Frontal cortex (tissue), 4 donors: ENCODE data around the gene GJC1. TPM values are rescaled to one million over a fixed set of nuclear protein-coding genes. Genes with fewer than 3 reads are reported as not detected.
"Not testable (repeated sequence)": the region's sequence is repeated elsewhere in the genome, so short reads cannot be mapped to it uniquely, and the experiment has no call there.

ENCODE experiments used
- DNase-seq, 2 donors: peaks; one replicate each; pipeline ENCODE4 v3.0.0; 2012; ENCODE audit warnings: low spot score in 2 of 2
- FAIRE-seq: peaks from 2 replicates; lab custom pipeline; 2012; peaks lifted over from hg19 to GRCh38; lab: Jason Lieb, UNC
- total RNA-seq: library from RNA; depleted of rRNA; stranded (reverse); fragments of >200 nt; gene quantifications from one replicate; pipeline ENCODE4 v1.2.3, GENCODE V29; 2014
- donor health status: control.
- donor health status: control.
- donor health status: control.

GJC1 gene
- total RNA-seq, 1 donor from 2014 or later, result 76.2 TPM

- no peak for FAIRE-seq
- no peak for DNase-seq
These were observed 17.5 kb upstream of the GJC1 start, which contains the start of gene HIGD1B for GRCh38 chr17:44847586-44847985. Gene HIGD1B, plus strand, starts transcription at chr17:44847883. Its CDS starts 270 bp downstream, at chr17:44848153.

DNA sequence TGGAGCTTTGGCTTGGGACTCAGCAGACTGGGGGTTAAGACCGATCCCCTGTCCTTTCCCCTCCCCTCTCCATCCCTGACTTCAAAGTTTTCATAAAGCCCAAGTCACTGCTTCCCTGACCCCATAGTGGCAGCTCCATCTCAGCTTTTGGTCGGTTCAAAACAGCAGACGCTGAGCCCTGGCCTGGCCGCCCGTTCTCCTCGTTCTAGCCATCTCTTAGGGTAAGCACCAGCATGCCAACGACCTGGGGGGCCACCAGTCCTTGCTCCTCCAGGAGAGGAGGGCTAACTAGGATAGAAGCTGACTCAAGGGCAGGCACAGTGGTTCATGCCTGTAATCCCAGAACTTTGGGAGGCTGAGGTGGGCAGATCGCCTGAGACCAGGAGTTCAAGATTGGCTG is 16.1 kb upstream of the GJC1 start:
- DNase-seq, result no peak
- FAIRE-seq, result no peak

GRCh38 chr17:44844390-44844830 is 14.3 kb upstream of the GJC1 start:
- FAIRE-seq (no peak), DNase-seq (no peak)

DNA sequence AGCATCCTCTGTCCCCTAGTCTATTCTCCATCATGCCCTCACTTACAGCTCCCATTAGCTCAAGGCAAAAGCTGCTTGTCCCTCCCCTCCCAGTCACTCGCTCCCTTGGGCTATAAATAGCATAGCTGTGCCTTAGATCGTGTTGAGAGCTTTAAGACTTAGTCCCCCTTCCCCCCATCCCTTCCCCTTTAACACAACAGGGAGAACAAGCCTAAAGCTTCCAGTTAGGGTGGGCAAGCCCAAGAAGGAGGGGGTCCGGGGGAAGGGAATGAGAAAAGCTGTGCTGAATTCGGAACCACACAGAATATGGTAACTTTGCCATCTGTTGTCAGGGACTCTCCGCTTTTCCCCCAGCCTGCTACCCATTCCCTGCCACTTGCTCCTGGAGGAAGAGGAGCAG is 12.7 kb upstream of the GJC1 start:
- DNase-seq (no peak), FAIRE-seq (no peak)

GRCh38 chr17:44840936-44841335 is 10.8 kb upstream of the GJC1 start:
- FAIRE-seq (no peak), DNase-seq (no peak)

DNA sequence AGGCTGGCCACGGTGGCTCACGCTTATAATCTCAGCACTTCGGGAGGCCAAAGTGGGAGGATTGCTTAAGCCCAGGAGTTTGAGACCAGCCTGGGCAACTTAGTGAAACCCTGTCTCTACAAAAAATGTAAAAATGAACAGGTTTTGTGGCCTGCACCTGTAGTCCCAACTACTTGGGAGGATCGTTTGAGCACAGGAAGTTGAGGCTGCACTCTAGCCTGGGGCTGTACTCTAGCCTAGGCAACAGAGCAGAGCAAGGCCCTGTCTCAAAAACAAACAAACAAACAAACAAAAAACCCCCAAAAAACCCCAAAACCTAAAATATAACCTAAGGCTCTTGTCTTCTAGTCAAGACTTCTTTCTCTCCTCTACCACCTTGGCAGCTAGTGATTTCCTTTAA is 10.2 kb upstream of the GJC1 start:
- DNase-seq, result no peak
- FAIRE-seq, result no peak

DNA sequence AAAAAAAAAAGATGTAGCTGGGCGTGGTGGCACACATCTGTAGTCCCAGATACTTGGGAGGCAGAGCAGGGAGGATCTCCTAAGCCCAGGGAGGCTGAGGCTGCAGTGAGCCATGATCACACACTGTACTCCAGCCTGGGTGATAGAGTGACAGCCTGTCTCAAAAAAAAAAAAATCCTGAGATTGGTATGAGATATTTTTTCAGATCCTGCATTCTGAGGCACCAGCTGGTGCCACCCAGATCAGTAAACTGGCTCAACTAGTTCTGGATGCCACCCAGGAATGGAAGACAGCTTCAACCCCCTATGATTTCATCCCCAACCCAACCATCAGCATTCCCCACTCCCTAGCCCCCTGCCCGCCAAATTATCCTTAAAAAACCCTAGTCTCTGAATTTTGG is 7.1 kb upstream of the GJC1 start:
- DNase-seq, result no peak
- FAIRE-seq, result no peak

DNA sequence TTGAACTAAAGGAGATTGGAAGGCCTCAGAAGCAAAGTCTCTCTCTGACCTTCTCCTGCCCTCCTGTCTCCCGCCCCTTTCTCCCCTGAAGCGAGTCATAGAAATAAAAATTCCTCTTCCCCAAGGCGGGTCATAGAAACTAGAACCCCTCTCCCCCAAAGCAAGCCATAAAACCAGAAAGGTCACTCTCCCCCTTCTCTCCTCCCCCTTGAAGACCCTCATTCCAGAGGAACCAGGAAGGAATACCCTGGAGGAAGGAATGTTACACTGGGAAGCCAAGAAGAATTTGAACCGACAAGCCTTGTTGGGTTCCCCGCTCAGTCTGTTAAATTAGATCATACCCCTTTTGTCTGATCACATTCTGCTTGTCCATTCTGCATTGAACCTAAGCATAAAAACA is 2.7 kb upstream of the GJC1 start:
- DNase-seq, result no peak
- FAIRE-seq, result no peak

- FAIRE-seq (no peak), DNase-seq (no peak)
These were observed 1.3 kb upstream of the GJC1 start for GRCh38 chr17:44831371-44831770.

GRCh38 chr17:44830359-44831288 is 537 bp upstream of the GJC1 start:
- DNase-seq (no peak), FAIRE-seq (no peak)

- no peak for DNase-seq
- no peak for FAIRE-seq
These were observed 1.1 kb downstream of the GJC1 start for GRCh38 chr17:44828919-44829522.

GRCh38 chr17:44827863-44828262 is 2.2 kb downstream of the GJC1 start:
- DNase-seq (no peak), FAIRE-seq (no peak)

- DNase-seq (no peak), FAIRE-seq (no peak)
These were observed 3.8 kb downstream of the GJC1 start for GRCh38 chr17:44826123-44826790.

GRCh38 chr17:44825236-44825635 is 4.9 kb downstream of the GJC1 start:
- FAIRE-seq, DNase-seq: not testable (repeated sequence)

DNA sequence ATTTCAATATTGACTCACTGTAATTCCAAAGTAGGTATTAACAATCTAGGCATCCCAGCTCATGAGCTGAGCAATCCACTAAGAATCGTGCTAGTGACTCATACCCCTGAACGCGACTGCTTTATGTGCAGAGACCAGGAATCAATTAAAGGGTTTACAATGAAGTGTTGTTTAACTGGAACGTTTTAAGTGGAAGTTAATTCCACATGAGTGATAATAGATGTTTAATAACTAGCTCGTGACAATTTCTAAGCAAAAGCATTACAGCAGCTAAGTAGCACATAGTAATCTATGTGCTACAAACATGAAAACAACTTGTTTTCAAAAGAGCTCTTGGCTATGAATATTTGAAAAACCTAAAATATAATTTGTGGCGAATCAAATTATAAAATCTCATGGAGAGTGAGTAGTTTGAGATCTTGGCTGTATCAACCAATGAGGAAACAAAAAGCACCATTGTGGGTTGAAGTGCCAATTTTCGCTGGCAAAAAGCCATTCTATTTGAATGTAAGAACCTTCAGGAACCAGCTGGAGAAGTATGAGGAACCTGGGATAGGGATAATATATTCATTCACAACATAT is 9.4 kb downstream of the GJC1 start:
- FAIRE-seq (no peak), DNase-seq (no peak)

GRCh38 chr17:44818508-44818907 is 11.6 kb downstream of the GJC1 start:
- FAIRE-seq, DNase-seq: not testable (repeated sequence)

DNA sequence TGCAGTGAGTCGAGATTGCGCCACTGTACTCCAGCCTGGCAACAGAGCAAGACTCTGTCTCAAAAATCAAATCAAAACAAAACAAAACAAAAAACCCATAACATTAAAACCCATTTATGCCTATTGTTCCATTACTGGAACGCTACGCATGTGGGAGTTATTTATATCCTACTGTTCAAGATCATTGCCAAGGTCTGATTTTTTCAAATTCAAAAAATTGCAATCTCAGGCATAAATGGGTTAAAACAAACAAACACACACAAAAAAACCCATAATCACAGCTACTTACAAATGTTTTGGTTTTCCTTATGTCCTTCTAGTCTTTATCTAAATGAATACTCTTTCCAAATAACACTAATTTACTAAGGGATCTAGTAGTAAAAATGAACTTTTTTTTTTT is 17.8 kb downstream of the GJC1 start:
- FAIRE-seq (no peak), DNase-seq (no peak)

GRCh38 chr17:44808656-44809388 is 21.3 kb downstream of the GJC1 start:
- not testable (repeated sequence) for FAIRE-seq, DNase-seq

- DNase-seq (no peak), FAIRE-seq (no peak)
These were observed 21.9 kb downstream of the GJC1 start for GRCh38 chr17:44808156-44808555.

DNA sequence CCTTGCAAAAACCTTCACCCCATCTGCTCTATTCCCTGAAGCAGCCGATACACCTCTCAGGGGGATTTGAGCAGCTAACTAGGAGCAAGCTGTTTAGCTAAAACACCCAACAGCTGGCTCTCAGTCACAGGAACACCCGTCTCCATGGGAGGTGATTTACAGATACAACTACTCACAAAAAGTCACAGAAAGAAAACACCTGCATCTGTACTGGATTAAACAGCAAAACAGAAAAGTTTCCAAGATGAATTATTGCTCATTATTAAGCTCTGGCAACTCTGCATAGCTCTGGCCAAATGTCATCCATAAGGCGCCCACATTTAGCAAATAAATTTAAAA is 22.3 kb downstream of the GJC1 start:
- FAIRE-seq (no peak), DNase-seq (no peak)
